ENCODE measurements around the gene ABCB11.

DNA sequence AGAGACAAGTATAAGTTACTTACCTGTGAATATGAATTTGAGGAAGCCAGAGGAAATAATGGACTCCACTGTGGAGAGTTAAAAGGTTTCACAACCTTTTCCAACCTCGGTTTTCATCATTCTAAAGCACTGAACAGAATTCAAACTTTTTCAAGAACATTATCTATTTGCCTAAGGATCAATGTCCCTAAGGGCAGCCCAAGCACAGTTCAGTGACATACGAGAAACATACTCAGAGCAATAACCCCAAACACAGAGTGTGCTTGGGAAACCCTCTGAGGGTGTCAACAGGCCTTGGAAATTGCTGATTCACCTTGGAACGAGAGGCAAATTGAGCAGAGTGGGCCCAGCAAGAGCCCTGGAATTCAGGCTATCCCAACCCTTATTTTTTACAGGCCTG is at the start of gene ABCB11:
- TF ChIP-seq CTCF (conservative IDR thresholded peaks at IDR 0.05; ENCODE audit: low read depth, low read length) = no peak
- no peak for TF ChIP-seq EZH2 (IDR thresholded peaks at IDR 0.05; ENCODE audit: low read length, unreplicated experiment)
